DMS53 treated with DMSO at 0.1 percent for 48 hours (cell line): Measurements from ENCODE around the gene ZBTB46.
"Not testable (repeated sequence)": the region's sequence is repeated elsewhere in the genome, so short reads cannot be mapped to it uniquely, and the experiment has no call there.

Source experiments
- DNase-seq: peaks from one replicate; lab custom pipeline; 2025; ENCODE audit not compliant: unreplicated experiment; lab: John Stamatoyannopoulos, UW

The ZBTB46 gene

GRCh38 chr20:63736893-63737694 lies 94.0 kb downstream of the ZBTB46 start:
- no peak for DNase-seq

GRCh38 chr20:63735859-63736718 lies 95.0 kb downstream of the ZBTB46 start, which contains the start of gene LIME1:
Gene LIME1, plus strand, starts transcription at chr20:63736664. Its CDS starts 886 bp downstream, at chr20:63737550.
- DNase-seq, result no peak

- DNase-seq, result no peak
These were observed 95.9 kb downstream of the ZBTB46 start for GRCh38 chr20:63734946-63735858.

- DNase-seq, result no peak
These were observed 96.7 kb downstream of the ZBTB46 start for GRCh38 chr20:63734111-63734945.

- DNase-seq, result no peak
These were observed 97.4 kb downstream of the ZBTB46 start for GRCh38 chr20:63733579-63734081.

- DNase-seq, result no peak
These were observed 97.9 kb downstream of the ZBTB46 start for GRCh38 chr20:63733117-63733516.

- no peak for DNase-seq
These were observed 98.7 kb downstream of the ZBTB46 start for GRCh38 chr20:63732118-63733095.

GRCh38 chr20:63731410-63731809 lies 99.7 kb downstream of the ZBTB46 start:
- no peak for DNase-seq

GRCh38 chr20:63730189-63730733 lies 100.8 kb downstream of the ZBTB46 start:
- not testable (repeated sequence) for DNase-seq

GRCh38 chr20:63722967-63723622 lies 108.0 kb downstream of the ZBTB46 start:
- not testable (repeated sequence) for DNase-seq

- DNase-seq, result no peak
These were observed 112.1 kb downstream of the ZBTB46 start for GRCh38 chr20:63718996-63719395.

GRCh38 chr20:63714858-63715257 lies 116.2 kb downstream of the ZBTB46 start:
- DNase-seq, result no peak

- no peak for DNase-seq
These were observed 118.9 kb downstream of the ZBTB46 start for GRCh38 chr20:63712191-63712590.

GRCh38 chr20:63711085-63711645 lies 119.9 kb downstream of the ZBTB46 start:
- DNase-seq, result no peak

- no peak for DNase-seq
These were observed 121.9 kb downstream of the ZBTB46 start for GRCh38 chr20:63709149-63709527.

GRCh38 chr20:63708301-63709148 lies 122.5 kb downstream of the ZBTB46 start:
- no peak for DNase-seq
